Liver (tissue), 3 donors: ENCODE data around the gene CD81.

Source experiments
- RAD21 ChIP-seq, 2 donors: IDR thresholded peaks; 2 replicates each; pipeline ENCODE4 v1.6.1; 2016; ENCODE audit warnings: antibody characterized with exemption in 2 of 2, mild to moderate bottlenecking in 2 of 2
- TF ChIP-seq, protein P1 (sequence below): fragments of 150-350 bp; IDR thresholded peaks from 2 replicates; pipeline ENCODE4 v1.5.1; 2017; ENCODE audit warnings: improper control_type of control experiment, low read depth, low read length; ENCODE audit not compliant: missing input control
- donor health status: healthy.
- donor health status: healthy.

DNA sequence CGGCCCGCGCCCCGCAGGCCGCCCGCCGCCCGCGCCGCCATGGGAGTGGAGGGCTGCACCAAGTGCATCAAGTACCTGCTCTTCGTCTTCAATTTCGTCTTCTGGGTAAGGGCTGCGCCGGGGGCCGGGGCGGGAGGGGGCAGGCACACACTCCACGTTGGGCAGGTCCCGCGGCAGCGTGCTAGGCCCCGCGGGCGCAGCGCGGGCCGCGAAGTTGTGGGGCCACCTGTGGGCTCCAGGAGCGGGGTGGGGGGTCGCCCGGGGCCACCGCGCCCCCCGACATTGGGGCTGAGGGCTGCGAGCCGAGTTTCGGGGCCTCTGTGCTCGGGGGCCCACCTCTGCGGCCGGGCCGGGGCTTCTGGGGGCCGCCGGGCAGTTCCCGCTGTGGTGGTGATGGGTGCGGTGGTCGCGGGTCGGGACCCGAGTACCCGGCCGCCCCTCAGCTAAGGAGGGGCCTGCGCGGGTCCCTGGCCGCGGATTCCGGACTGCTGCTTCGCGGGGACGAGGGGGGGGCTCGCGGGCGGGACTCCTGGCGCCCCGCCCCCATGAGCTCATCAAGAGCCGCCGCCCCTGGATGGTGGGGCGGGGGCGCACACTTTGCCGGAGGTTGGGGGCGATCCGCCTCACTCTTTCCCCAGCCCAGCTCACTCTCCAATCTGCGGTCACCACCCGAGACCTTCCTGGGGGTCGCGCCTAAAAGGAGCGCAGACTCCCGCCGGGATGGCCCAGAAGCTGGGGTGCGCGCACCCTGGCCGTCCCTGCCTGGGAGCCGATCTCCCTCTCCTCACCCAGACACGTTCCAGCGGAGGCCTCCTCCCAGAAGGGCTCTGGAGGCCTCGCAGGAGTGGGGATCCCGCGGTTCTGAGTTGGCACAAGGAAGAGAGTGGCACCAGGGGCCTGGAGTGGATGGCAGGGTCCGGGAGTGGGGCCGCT lies 667 bp downstream of the CD81 start:
- TF ChIP-seq RAD21 (IDR thresholded peaks at IDR 0.05): no peak
- TF ChIP-seq, protein P1, sequence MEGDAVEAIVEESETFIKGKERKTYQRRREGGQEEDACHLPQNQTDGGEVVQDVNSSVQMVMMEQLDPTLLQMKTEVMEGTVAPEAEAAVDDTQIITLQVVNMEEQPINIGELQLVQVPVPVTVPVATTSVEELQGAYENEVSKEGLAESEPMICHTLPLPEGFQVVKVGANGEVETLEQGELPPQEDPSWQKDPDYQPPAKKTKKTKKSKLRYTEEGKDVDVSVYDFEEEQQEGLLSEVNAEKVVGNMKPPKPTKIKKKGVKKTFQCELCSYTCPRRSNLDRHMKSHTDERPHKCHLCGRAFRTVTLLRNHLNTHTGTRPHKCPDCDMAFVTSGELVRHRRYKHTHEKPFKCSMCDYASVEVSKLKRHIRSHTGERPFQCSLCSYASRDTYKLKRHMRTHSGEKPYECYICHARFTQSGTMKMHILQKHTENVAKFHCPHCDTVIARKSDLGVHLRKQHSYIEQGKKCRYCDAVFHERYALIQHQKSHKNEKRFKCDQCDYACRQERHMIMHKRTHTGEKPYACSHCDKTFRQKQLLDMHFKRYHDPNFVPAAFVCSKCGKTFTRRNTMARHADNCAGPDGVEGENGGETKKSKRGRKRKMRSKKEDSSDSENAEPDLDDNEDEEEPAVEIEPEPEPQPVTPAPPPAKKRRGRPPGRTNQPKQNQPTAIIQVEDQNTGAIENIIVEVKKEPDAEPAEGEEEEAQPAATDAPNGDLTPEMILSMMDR: no peak
